ENCODE results near the gene RPH3AL. TPM values are rescaled to one million over a fixed set of nuclear protein-coding genes. Genes with fewer than 3 reads are reported as not detected.
"Not testable (repeated sequence)": the region's sequence is repeated elsewhere in the genome, so short reads cannot be mapped to it uniquely, and the experiment has no call there.

RPH3AL gene
- polyA plus RNA-seq, 4 donors, result 10.5 to 18.8 (median 12.0) TPM

- not testable (repeated sequence) for DNase-seq; FAIRE-seq; H3K36me3 ChIP-seq (ENCODE audit: control insufficient read depth in 3 of 3, insufficient read depth in 2 of 3, low read depth in 1 of 3, low read length in 3 of 3); H3K9me3 ChIP-seq (ENCODE audit: control insufficient read depth in 2 of 2, insufficient read depth in 1 of 2, low read depth in 1 of 2, low read length in 1 of 2); H3K4me1 ChIP-seq (ENCODE audit: control insufficient read depth in 3 of 3, insufficient read depth in 2 of 3, low read depth in 1 of 3, low read length in 2 of 3); H3K4me3 ChIP-seq (ENCODE audit: low read depth in 1 of 3, low read length in 3 of 3); H3K27ac ChIP-seq (ENCODE audit: low read depth in 1 of 3, low read length in 2 of 3)
- WGBS, 3 donors, result 86 to 93% (median 89%) methylated on average over 15 of the region's 15 CpGs
- H3K27me3 ChIP-seq (ENCODE audit: control insufficient read depth in 3 of 3, insufficient read depth in 3 of 3, low read length in 3 of 3), result peaks cover 0 to 20% (median 3%) of the 10 kb centered on the region in 3 donors
Measured at GRCh38 chr17:198225-198624, 154.4 kb downstream of the RPH3AL start.

- no peak overlapping the region for H3K27ac ChIP-seq (ENCODE audit: low read depth in 1 of 3, low read length in 2 of 3)
- no peak for FAIRE-seq
- no peaks in the 10 kb centered on the region for H3K36me3 ChIP-seq (ENCODE audit: control insufficient read depth in 3 of 3, insufficient read depth in 2 of 3, low read depth in 1 of 3, low read length in 3 of 3)
- 79 to 93% (median 85%) methylated on average over 2 of the region's 2 CpGs for WGBS, 3 donors
- DNase-seq, result no peak
- H3K4me1 ChIP-seq (ENCODE audit: control insufficient read depth in 3 of 3, insufficient read depth in 2 of 3, low read depth in 1 of 3, low read length in 2 of 3), result peaks cover 0 to 4% (median 1%) of the 10 kb centered on the region in 3 donors
- H3K9me3 ChIP-seq (ENCODE audit: control insufficient read depth in 2 of 2, insufficient read depth in 1 of 2, low read depth in 1 of 2, low read length in 1 of 2), result peaks cover 0 to 2% of the 10 kb centered on the region in 2 donors
- H3K4me3 ChIP-seq (ENCODE audit: low read depth in 1 of 3, low read length in 3 of 3), result no peak overlapping the region
- H3K27me3 ChIP-seq (ENCODE audit: control insufficient read depth in 3 of 3, insufficient read depth in 3 of 3, low read length in 3 of 3), result peaks cover 0 to 16% (median 3%) of the 10 kb centered on the region in 3 donors
Measured at GRCh38 chr17:197352-197751, 155.3 kb downstream of the RPH3AL start.

- WGBS, 3 donors, result 78 to 88% (median 85%) methylated on average over 16 of the region's 16 CpGs
- no peak overlapping the region for H3K27ac ChIP-seq (ENCODE audit: low read depth in 1 of 3, low read length in 2 of 3)
- no peak overlapping the region for H3K4me3 ChIP-seq (ENCODE audit: low read depth in 1 of 3, low read length in 3 of 3)
- peaks cover 0 to 4% (median 1%) of the 10 kb centered on the region in 3 donors for H3K4me1 ChIP-seq (ENCODE audit: control insufficient read depth in 3 of 3, insufficient read depth in 2 of 3, low read depth in 1 of 3, low read length in 2 of 3)
- H3K9me3 ChIP-seq (ENCODE audit: control insufficient read depth in 2 of 2, insufficient read depth in 1 of 2, low read depth in 1 of 2, low read length in 1 of 2), result peaks cover 0 to 2% of the 10 kb centered on the region in 2 donors
- peaks cover 0 to 5% (median 0%) of the 10 kb centered on the region in 3 donors for H3K27me3 ChIP-seq (ENCODE audit: control insufficient read depth in 3 of 3, insufficient read depth in 3 of 3, low read length in 3 of 3)
- FAIRE-seq (no peak), DNase-seq (no peak)
- no peaks in the 10 kb centered on the region for H3K36me3 ChIP-seq (ENCODE audit: control insufficient read depth in 3 of 3, insufficient read depth in 2 of 3, low read depth in 1 of 3, low read length in 3 of 3)
Measured at GRCh38 chr17:194828-195602, 157.6 kb downstream of the RPH3AL start.

GRCh38 chr17:193841-194806 is 158.5 kb downstream of the RPH3AL start:
- Histone ChIP-seq H3K27me3 (ENCODE audit: control insufficient read depth in 3 of 3, insufficient read depth in 3 of 3, low read length in 3 of 3) (no peaks in the 10 kb centered on the region), H3K36me3 (ENCODE audit: control insufficient read depth in 3 of 3, insufficient read depth in 2 of 3, low read depth in 1 of 3, low read length in 3 of 3) (no peaks in the 10 kb centered on the region), H3K4me1 (ENCODE audit: control insufficient read depth in 3 of 3, insufficient read depth in 2 of 3, low read depth in 1 of 3, low read length in 2 of 3) (peaks cover 0 to 4% (median 1%) of the 10 kb centered on the region in 3 donors), H3K9me3 (ENCODE audit: control insufficient read depth in 2 of 2, insufficient read depth in 1 of 2, low read depth in 1 of 2, low read length in 1 of 2) (peaks cover 0 to 2% of the 10 kb centered on the region in 2 donors), H3K27ac (ENCODE audit: low read depth in 1 of 3, low read length in 2 of 3) (no peak overlapping the region), H3K4me3 (ENCODE audit: low read depth in 1 of 3, low read length in 3 of 3) (no peak overlapping the region)
- WGBS, 3 donors, result 44 to 63% (median 59%) methylated on average over 30 to 31 of the region's 31 CpGs
- DNase-seq, result peak; percentile 28 to 75
- FAIRE-seq, result no peak

GRCh38 chr17:193426-193810 is 159.2 kb downstream of the RPH3AL start:
- FAIRE-seq (no peak), DNase-seq (no peak)
- Histone ChIP-seq H3K4me1 (ENCODE audit: control insufficient read depth in 3 of 3, insufficient read depth in 2 of 3, low read depth in 1 of 3, low read length in 2 of 3) (peaks cover 0 to 4% (median 1%) of the 10 kb centered on the region in 3 donors), H3K9me3 (ENCODE audit: control insufficient read depth in 2 of 2, insufficient read depth in 1 of 2, low read depth in 1 of 2, low read length in 1 of 2) (peaks cover 0 to 2% of the 10 kb centered on the region in 2 donors), H3K27me3 (ENCODE audit: control insufficient read depth in 3 of 3, insufficient read depth in 3 of 3, low read length in 3 of 3) (no peaks in the 10 kb centered on the region), H3K4me3 (ENCODE audit: low read depth in 1 of 3, low read length in 3 of 3) (no peak overlapping the region), H3K27ac (ENCODE audit: low read depth in 1 of 3, low read length in 2 of 3) (no peak overlapping the region), H3K36me3 (ENCODE audit: control insufficient read depth in 3 of 3, insufficient read depth in 2 of 3, low read depth in 1 of 3, low read length in 3 of 3) (no peaks in the 10 kb centered on the region)
- 87 to 93% (median 88%) methylated on average over 8 of the region's 8 CpGs for WGBS, 3 donors

- FAIRE-seq (no peak), DNase-seq (no peak)
- H3K27me3 ChIP-seq (ENCODE audit: control insufficient read depth in 3 of 3, insufficient read depth in 3 of 3, low read length in 3 of 3), result no peaks in the 10 kb centered on the region
- H3K36me3 ChIP-seq (ENCODE audit: control insufficient read depth in 3 of 3, insufficient read depth in 2 of 3, low read depth in 1 of 3, low read length in 3 of 3), result no peaks in the 10 kb centered on the region
- no peak overlapping the region for H3K27ac ChIP-seq (ENCODE audit: low read depth in 1 of 3, low read length in 2 of 3)
- H3K4me1 ChIP-seq (ENCODE audit: control insufficient read depth in 3 of 3, insufficient read depth in 2 of 3, low read depth in 1 of 3, low read length in 2 of 3), result peaks cover 0 to 4% (median 1%) of the 10 kb centered on the region in 3 donors
- H3K9me3 ChIP-seq (ENCODE audit: control insufficient read depth in 2 of 2, insufficient read depth in 1 of 2, low read depth in 1 of 2, low read length in 1 of 2), result no peaks in the 10 kb centered on the region
- 83 to 94% (median 90%) methylated on average over 18 to 21 of the region's 21 CpGs for WGBS, 3 donors
- no peak overlapping the region for H3K4me3 ChIP-seq (ENCODE audit: low read depth in 1 of 3, low read length in 3 of 3)
Measured at GRCh38 chr17:192666-193425, 159.8 kb downstream of the RPH3AL start.

- Histone ChIP-seq H3K27ac (ENCODE audit: low read depth in 1 of 3, low read length in 2 of 3) (no peak overlapping the region), H3K4me1 (ENCODE audit: control insufficient read depth in 3 of 3, insufficient read depth in 2 of 3, low read depth in 1 of 3, low read length in 2 of 3) (peaks cover 0 to 4% (median 1%) of the 10 kb centered on the region in 3 donors), H3K4me3 (ENCODE audit: low read depth in 1 of 3, low read length in 3 of 3) (no peak overlapping the region), H3K36me3 (ENCODE audit: control insufficient read depth in 3 of 3, insufficient read depth in 2 of 3, low read depth in 1 of 3, low read length in 3 of 3) (no peaks in the 10 kb centered on the region), H3K27me3 (ENCODE audit: control insufficient read depth in 3 of 3, insufficient read depth in 3 of 3, low read length in 3 of 3) (peaks cover 0 to 24% (median 0%) of the 10 kb centered on the region in 3 donors), H3K9me3 (ENCODE audit: control insufficient read depth in 2 of 2, insufficient read depth in 1 of 2, low read depth in 1 of 2, low read length in 1 of 2) (no peaks in the 10 kb centered on the region)
- no peak for FAIRE-seq
- 66 to 81% (median 77%) methylated on average over 7 of the region's 7 CpGs for WGBS, 3 donors
- no peak for DNase-seq
Measured at GRCh38 chr17:189444-189843, 163.2 kb downstream of the RPH3AL start.

- no peaks in the 10 kb centered on the region for H3K36me3 ChIP-seq (ENCODE audit: control insufficient read depth in 3 of 3, insufficient read depth in 2 of 3, low read depth in 1 of 3, low read length in 3 of 3)
- peaks cover 0 to 39% (median 11%) of the 10 kb centered on the region in 3 donors for H3K27me3 ChIP-seq (ENCODE audit: control insufficient read depth in 3 of 3, insufficient read depth in 3 of 3, low read length in 3 of 3)
- no peak for FAIRE-seq
- H3K4me3 ChIP-seq (ENCODE audit: low read depth in 1 of 3, low read length in 3 of 3), result no peak overlapping the region
- H3K9me3 ChIP-seq (ENCODE audit: control insufficient read depth in 2 of 2, insufficient read depth in 1 of 2, low read depth in 1 of 2, low read length in 1 of 2), result no peaks in the 10 kb centered on the region
- DNase-seq, result no peak
- peaks cover 0 to 2% (median 0%) of the 10 kb centered on the region in 3 donors for H3K4me1 ChIP-seq (ENCODE audit: control insufficient read depth in 3 of 3, insufficient read depth in 2 of 3, low read depth in 1 of 3, low read length in 2 of 3)
- no peak overlapping the region for H3K27ac ChIP-seq (ENCODE audit: low read depth in 1 of 3, low read length in 2 of 3)
- WGBS, 3 donors, result 68 to 87% (median 68%) methylated on average over 2 of the region's 2 CpGs
Measured at GRCh38 chr17:187130-187529, 165.5 kb downstream of the RPH3AL start.
